Osteoblast (primary cell): ENCODE results near the gene MACF1. TPM values are rescaled to one million over a fixed set of nuclear protein-coding genes. Genes with fewer than 3 reads are reported as not detected.

Source experiments
- DNase-seq: peaks from one replicate; pipeline ENCODE4 v3.0.0; 2011; ENCODE audit warnings: low spot score, mixed read lengths; ENCODE audit not compliant: insufficient read length; ENCODE audit errors: missing footprints
- H2AFZ ChIP-seq: 2 replicates; pipeline ENCODE4 v1.6.0; 2011; ENCODE audit warnings: mild to moderate bottlenecking, low read length
- H3K27ac ChIP-seq: 2 replicates; pipeline ENCODE4 v1.5.1; 2011; ENCODE audit warnings: mild to moderate bottlenecking, low read depth, low read length, moderate library complexity
- H3K27me3 ChIP-seq: 2 replicates; pipeline ENCODE4 v1.6.0; 2012; ENCODE audit warnings: mild to moderate bottlenecking, control low read depth, inconsistent platforms, low read length, moderate library complexity; ENCODE audit not compliant: insufficient read depth
- H3K36me3 ChIP-seq: 2 replicates; pipeline ENCODE4 v1.5.1; 2011; ENCODE audit warnings: mild to moderate bottlenecking, low read length, control low read depth, moderate library complexity; ENCODE audit not compliant: insufficient read depth
- H3K4me1 ChIP-seq: 2 replicates; pipeline ENCODE4 v1.5.1; 2011; ENCODE audit warnings: mild to moderate bottlenecking, low read length, control low read depth, moderate library complexity; ENCODE audit not compliant: insufficient read depth
- H3K4me2 ChIP-seq: 2 replicates; pipeline ENCODE4 v1.6.0; 2011; ENCODE audit warnings: mild to moderate bottlenecking, low read length; ENCODE audit not compliant: insufficient read depth
- H3K4me3 ChIP-seq: fragments of 200-600 bp; sonication (generic); 3 replicates; pipeline ENCODE4 v1.5.1; 2012; ENCODE audit warnings: mild to moderate bottlenecking, low read length, inconsistent platforms; ENCODE audit not compliant: insufficient read depth
- H3K79me2 ChIP-seq: 2 replicates; pipeline ENCODE4 v1.6.0; 2012; ENCODE audit warnings: mild to moderate bottlenecking, low read length, control low read depth, inconsistent platforms; ENCODE audit not compliant: insufficient read depth
- H3K9me3 ChIP-seq: 2 replicates; pipeline ENCODE4 v1.5.1; 2011; ENCODE audit warnings: low read depth, low read length, control low read depth
- H4K20me1 ChIP-seq: 2 replicates; pipeline ENCODE4 v1.6.0; 2012; ENCODE audit warnings: mild to moderate bottlenecking, low read length, control low read depth; ENCODE audit not compliant: insufficient read depth
- CTCF ChIP-seq: IDR thresholded peaks from 2 replicates; pipeline ENCODE4 v1.5.1; 2011; ENCODE audit warnings: mild to moderate bottlenecking, low read depth, low read length, moderate library complexity; ENCODE audit errors: extremely low read depth
- total RNA-seq: library from RNA; depleted of rRNA; stranded (reverse); fragments of >200 nt; gene quantifications from 2 replicates; pipeline ENCODE4 v1.2.3, GENCODE V29; 2012

MACF1 gene
- total RNA-seq, 1 donor, result 424 TPM

GRCh38 chr1:39269791-39270342 is 65.4 kb downstream of the MACF1 start:
- Histone ChIP-seq H4K20me1 (peaks cover 37% of the 10 kb centered on the region), H3K27me3 (no peaks in the 10 kb centered on the region), H3K79me2 (peaks cover 76% of the 10 kb centered on the region), H2AFZ (no peak overlapping the region), H3K27ac (peak overlapping the region; percentile 68), H3K36me3 (peaks cover 4% of the 10 kb centered on the region), H3K9me3 (no peaks in the 10 kb centered on the region), H3K4me3 (no peak overlapping the region), H3K4me2 (peak overlapping the region; percentile 86), H3K4me1 (peaks cover 36% of the 10 kb centered on the region)
- DNase-seq, result no peak
- TF ChIP-seq CTCF, result no peak

- no peaks in the 10 kb centered on the region for H3K27me3 ChIP-seq
- H3K9me3 ChIP-seq, result no peaks in the 10 kb centered on the region
- no peak for DNase-seq
- H3K36me3 ChIP-seq, result peaks cover 4% of the 10 kb centered on the region
- TF ChIP-seq CTCF, result no peak
- H3K79me2 ChIP-seq, result peaks cover 74% of the 10 kb centered on the region
- peaks cover 35% of the 10 kb centered on the region for H4K20me1 ChIP-seq
- H3K4me3 ChIP-seq, result no peak overlapping the region
- H3K27ac ChIP-seq, result no peak overlapping the region
- H3K4me2 ChIP-seq, result no peak overlapping the region
- no peak overlapping the region for H2AFZ ChIP-seq
- H3K4me1 ChIP-seq, result peaks cover 36% of the 10 kb centered on the region
Measured at GRCh38 chr1:39270368-39270767, 65.9 kb downstream of the MACF1 start.

- Histone ChIP-seq H3K4me2 (no peak overlapping the region), H3K79me2 (peaks cover 70% of the 10 kb centered on the region), H3K27me3 (no peaks in the 10 kb centered on the region), H3K27ac (peak overlapping the region; percentile 30), H3K4me1 (peaks cover 36% of the 10 kb centered on the region), H3K4me3 (no peak overlapping the region), H2AFZ (no peak overlapping the region), H3K9me3 (no peaks in the 10 kb centered on the region), H3K36me3 (peaks cover 4% of the 10 kb centered on the region), H4K20me1 (peaks cover 37% of the 10 kb centered on the region)
- TF ChIP-seq CTCF, result no peak
- no peak for DNase-seq
Measured at GRCh38 chr1:39272027-39272797, 67.7 kb downstream of the MACF1 start.

GRCh38 chr1:39272798-39273469 is 68.4 kb downstream of the MACF1 start:
- no peak overlapping the region for H3K27ac ChIP-seq
- peaks cover 29% of the 10 kb centered on the region for H3K4me1 ChIP-seq
- H4K20me1 ChIP-seq, result peaks cover 40% of the 10 kb centered on the region
- no peak overlapping the region for H2AFZ ChIP-seq
- H3K4me2 ChIP-seq, result no peak overlapping the region
- no peak for TF ChIP-seq CTCF
- no peak overlapping the region for H3K4me3 ChIP-seq
- H3K79me2 ChIP-seq, result peaks cover 73% of the 10 kb centered on the region
- DNase-seq, result no peak
- no peaks in the 10 kb centered on the region for H3K9me3 ChIP-seq
- H3K36me3 ChIP-seq, result peaks cover 4% of the 10 kb centered on the region
- H3K27me3 ChIP-seq, result no peaks in the 10 kb centered on the region
